ENCODE measurements around the gene KRTAP4-5.
"Not testable (repeated sequence)": the region's sequence is repeated elsewhere in the genome, so short reads cannot be mapped to it uniquely, and the experiment has no call there.

Gene KRTAP4-5

DNA sequence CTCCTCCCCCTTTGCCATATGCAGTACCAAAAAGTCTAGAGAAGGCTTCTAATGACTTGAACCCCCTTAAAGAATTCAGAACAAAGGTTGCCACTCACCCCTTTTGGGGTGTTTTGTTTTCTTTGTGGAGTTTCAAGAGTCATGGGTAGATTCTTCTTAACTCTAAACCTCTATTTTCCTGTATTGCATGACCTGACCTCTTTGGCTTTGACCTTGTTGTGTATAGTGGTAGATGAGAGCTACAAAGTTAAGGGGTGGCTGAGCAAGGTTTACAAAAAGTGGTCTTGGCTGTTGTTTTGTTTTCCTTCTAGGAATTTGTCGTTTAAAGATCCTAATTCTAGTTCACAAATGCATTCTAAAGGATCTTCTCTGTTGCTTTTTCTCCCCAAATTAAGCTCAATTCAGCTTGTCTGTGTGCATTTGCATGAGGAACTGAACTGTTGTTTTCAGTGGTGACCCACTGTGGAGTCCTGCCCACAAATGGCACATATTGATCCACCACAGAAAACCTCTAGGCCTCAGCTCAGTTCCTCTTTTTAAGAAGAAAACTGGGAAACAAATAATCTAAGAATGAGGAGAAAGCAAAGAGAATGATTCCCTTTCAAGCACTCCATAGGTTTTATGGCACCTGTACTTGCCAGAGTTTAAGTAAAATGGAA, 40.8 kb downstream of the KRTAP4-5 start:
- not testable (repeated sequence) for H3K18ac ChIP-seq (ENCODE audit: low read depth in 1 of 2, low read length in 2 of 2); H3K79me1 ChIP-seq (replicated peaks; ENCODE audit: low read length, poor library complexity, severe bottlenecking); H3K4me2 ChIP-seq (ENCODE audit: low read length, poor library complexity, severe bottlenecking); H2BK120ac ChIP-seq (ENCODE audit: low read depth, low read length); H3K14ac ChIP-seq (ENCODE audit: low read length in 2 of 2); H3K9me3 ChIP-seq (ENCODE audit: control insufficient read depth, low read length); H3K4me1 ChIP-seq (ENCODE audit: control insufficient read depth, insufficient read depth, low read depth, low read length); H3K36me3 ChIP-seq (ENCODE audit: control insufficient read depth in 1 of 2, insufficient read depth in 2 of 2, low read depth in 1 of 2, low read length in 2 of 2); H2AK5ac ChIP-seq (ENCODE audit: low read length, severe bottlenecking); H3K4ac ChIP-seq (ENCODE audit: low read depth in 1 of 2, low read length in 2 of 2); H3K9ac ChIP-seq (ENCODE audit: low read length); H2AFZ ChIP-seq (ENCODE audit: low read depth, low read length); H2BK5ac ChIP-seq (ENCODE audit: low read depth, low read length, poor library complexity, severe bottlenecking); H4K91ac ChIP-seq (ENCODE audit: low read length); DNase-seq; H3K27ac ChIP-seq (ENCODE audit: low read length, poor library complexity, severe bottlenecking); H2BK15ac ChIP-seq (ENCODE audit: low read depth, poor library complexity, severe bottlenecking); H2BK12ac ChIP-seq (ENCODE audit: low read length in 2 of 2); H4K8ac ChIP-seq (ENCODE audit: low read length); H3K27me3 ChIP-seq (ENCODE audit: control insufficient read depth in 1 of 2, insufficient read depth in 1 of 2, low read length in 2 of 2); H3K23ac ChIP-seq (ENCODE audit: low read length in 2 of 2)
- WGBS: no CpG with 5 or more reads among the region's 1 CpG
- H3K4me3 ChIP-seq (ENCODE audit: insufficient read depth in 1 of 2, low read depth in 1 of 2, low read length in 2 of 2): peak overlapping the region in 1 of 2 experiments; percentile 63

DNA sequence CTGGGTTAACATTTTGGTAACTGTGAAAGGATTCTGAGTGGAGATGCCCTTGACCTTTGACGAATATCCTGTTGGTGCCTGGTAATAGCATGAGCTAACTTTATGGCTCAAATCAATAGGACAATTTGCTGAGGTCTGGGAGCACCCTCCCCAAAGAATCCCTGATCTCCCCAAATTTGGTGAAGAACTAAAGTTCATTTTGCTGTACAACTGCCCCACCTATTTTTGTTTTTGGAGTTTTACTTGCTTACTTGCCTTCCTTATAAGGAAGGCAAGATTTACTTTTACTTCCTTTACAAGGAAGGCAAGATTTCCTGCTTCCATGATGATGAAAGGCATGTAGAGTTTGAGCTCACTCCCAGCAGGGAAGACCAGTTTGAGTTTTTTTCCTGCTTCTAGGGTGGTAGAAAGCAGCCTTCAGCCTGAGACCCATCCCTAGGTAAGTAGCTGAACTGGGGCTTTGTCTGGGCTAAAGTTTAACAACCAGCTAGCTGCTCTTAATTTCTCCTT, 41.6 kb downstream of the KRTAP4-5 start:
- no peak overlapping the region for H2BK120ac ChIP-seq (ENCODE audit: low read depth, low read length)

DNA sequence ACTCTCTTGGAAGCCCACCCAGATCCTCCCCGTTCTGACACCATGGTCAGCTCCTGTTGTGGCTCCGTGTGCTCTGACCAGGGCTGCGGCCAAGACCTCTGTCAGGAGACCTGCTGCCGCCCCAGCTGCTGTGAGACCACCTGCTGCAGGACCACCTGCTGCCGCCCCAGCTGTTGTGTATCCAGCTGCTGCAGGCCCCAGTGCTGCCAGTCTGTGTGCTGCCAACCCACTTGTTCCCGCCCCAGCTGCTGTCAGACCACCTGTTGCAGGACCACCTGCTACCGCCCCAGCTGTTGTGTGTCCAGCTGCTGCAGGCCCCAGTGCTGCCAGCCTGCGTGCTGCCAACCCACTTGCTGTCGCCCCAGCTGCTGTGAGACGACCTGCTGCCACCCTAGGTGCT, 44.3 kb downstream of the KRTAP4-5 start, which contains the start of gene KRTAP4-9:
Gene KRTAP4-9, plus strand, starts transcription at position 43 of the 400 bp plus-strand sequence. Its CDS starts 0 bp downstream, at position 43.
- not testable (repeated sequence) for H3K14ac ChIP-seq (ENCODE audit: low read length in 2 of 2); H3K27me3 ChIP-seq (ENCODE audit: control insufficient read depth in 1 of 2, insufficient read depth in 1 of 2, low read length in 2 of 2); H2BK120ac ChIP-seq (ENCODE audit: low read depth, low read length); H3K4ac ChIP-seq (ENCODE audit: low read depth in 1 of 2, low read length in 2 of 2); H3K4me1 ChIP-seq (ENCODE audit: control insufficient read depth, insufficient read depth, low read depth, low read length); H2AFZ ChIP-seq (ENCODE audit: low read depth, low read length); H2AK5ac ChIP-seq (ENCODE audit: low read length, severe bottlenecking); H3K36me3 ChIP-seq (ENCODE audit: control insufficient read depth in 1 of 2, insufficient read depth in 2 of 2, low read depth in 1 of 2, low read length in 2 of 2); H3K4me3 ChIP-seq (ENCODE audit: insufficient read depth in 1 of 2, low read depth in 1 of 2, low read length in 2 of 2); H3K4me2 ChIP-seq (ENCODE audit: low read length, poor library complexity, severe bottlenecking); DNase-seq; H4K91ac ChIP-seq (ENCODE audit: low read length); H4K8ac ChIP-seq (ENCODE audit: low read length); H3K9ac ChIP-seq (ENCODE audit: low read length); H3K18ac ChIP-seq (ENCODE audit: low read depth in 1 of 2, low read length in 2 of 2); H2BK15ac ChIP-seq (ENCODE audit: low read depth, poor library complexity, severe bottlenecking); H2BK5ac ChIP-seq (ENCODE audit: low read depth, low read length, poor library complexity, severe bottlenecking); H3K9me3 ChIP-seq (ENCODE audit: control insufficient read depth, low read length); H3K23ac ChIP-seq (ENCODE audit: low read length in 2 of 2); H3K79me1 ChIP-seq (replicated peaks; ENCODE audit: low read length, poor library complexity, severe bottlenecking)
- WGBS: 85% methylated on average over 8 of the region's 10 CpGs
- Histone ChIP-seq H3K27ac (ENCODE audit: low read length, poor library complexity, severe bottlenecking) (peak within 1 kb of the TSS; percentile 75), H2BK12ac (ENCODE audit: low read length in 2 of 2) (peak within 1 kb of the TSS in 1 of 2 experiments; percentile 31)

More for the DNA sequence above, 41.6 kb downstream of the KRTAP4-5 start:
- no peak overlapping the region for H3K9ac ChIP-seq (ENCODE audit: low read length)
- no peak overlapping the region for H2BK12ac ChIP-seq (ENCODE audit: low read length in 2 of 2)
- H4K8ac ChIP-seq (ENCODE audit: low read length): no peak overlapping the region
- no peak overlapping the region for H3K4me2 ChIP-seq (ENCODE audit: low read length, poor library complexity, severe bottlenecking)
- no peaks in the 10 kb centered on the region for H3K79me1 ChIP-seq (replicated peaks; ENCODE audit: low read length, poor library complexity, severe bottlenecking)
- no peak overlapping the region for H3K14ac ChIP-seq (ENCODE audit: low read length in 2 of 2)
- peak overlapping the region; percentile 13 for H2AK5ac ChIP-seq (ENCODE audit: low read length, severe bottlenecking)
- no peak overlapping the region for H2BK5ac ChIP-seq (ENCODE audit: low read depth, low read length, poor library complexity, severe bottlenecking)
- H2BK15ac ChIP-seq (ENCODE audit: low read depth, poor library complexity, severe bottlenecking): no peak overlapping the region
- no peak overlapping the region for H3K23ac ChIP-seq (ENCODE audit: low read length in 2 of 2)
- H3K4ac ChIP-seq (ENCODE audit: low read depth in 1 of 2, low read length in 2 of 2): no peak overlapping the region
- 79% methylated on average over 1 of the region's 1 CpG for WGBS
- peaks cover 1% of the 10 kb centered on the region for H3K9me3 ChIP-seq (ENCODE audit: control insufficient read depth, low read length)
- H3K18ac ChIP-seq (ENCODE audit: low read depth in 1 of 2, low read length in 2 of 2): no peak overlapping the region
- no peak overlapping the region for H4K91ac ChIP-seq (ENCODE audit: low read length)
- no peaks in the 10 kb centered on the region for H3K36me3 ChIP-seq (ENCODE audit: control insufficient read depth in 1 of 2, insufficient read depth in 2 of 2, low read depth in 1 of 2, low read length in 2 of 2)
- H3K27me3 ChIP-seq (ENCODE audit: control insufficient read depth in 1 of 2, insufficient read depth in 1 of 2, low read length in 2 of 2): no peaks in the 10 kb centered on the region
- peak overlapping the region in 1 of 2 experiments; percentile 63 for H3K4me3 ChIP-seq (ENCODE audit: insufficient read depth in 1 of 2, low read depth in 1 of 2, low read length in 2 of 2)
- no peak overlapping the region for H3K27ac ChIP-seq (ENCODE audit: low read length, poor library complexity, severe bottlenecking)
- no peak for DNase-seq
- H2AFZ ChIP-seq (ENCODE audit: low read depth, low read length): no peak overlapping the region
- H3K4me1 ChIP-seq (ENCODE audit: control insufficient read depth, insufficient read depth, low read depth, low read length): peaks cover 4% of the 10 kb centered on the region

DNA sequence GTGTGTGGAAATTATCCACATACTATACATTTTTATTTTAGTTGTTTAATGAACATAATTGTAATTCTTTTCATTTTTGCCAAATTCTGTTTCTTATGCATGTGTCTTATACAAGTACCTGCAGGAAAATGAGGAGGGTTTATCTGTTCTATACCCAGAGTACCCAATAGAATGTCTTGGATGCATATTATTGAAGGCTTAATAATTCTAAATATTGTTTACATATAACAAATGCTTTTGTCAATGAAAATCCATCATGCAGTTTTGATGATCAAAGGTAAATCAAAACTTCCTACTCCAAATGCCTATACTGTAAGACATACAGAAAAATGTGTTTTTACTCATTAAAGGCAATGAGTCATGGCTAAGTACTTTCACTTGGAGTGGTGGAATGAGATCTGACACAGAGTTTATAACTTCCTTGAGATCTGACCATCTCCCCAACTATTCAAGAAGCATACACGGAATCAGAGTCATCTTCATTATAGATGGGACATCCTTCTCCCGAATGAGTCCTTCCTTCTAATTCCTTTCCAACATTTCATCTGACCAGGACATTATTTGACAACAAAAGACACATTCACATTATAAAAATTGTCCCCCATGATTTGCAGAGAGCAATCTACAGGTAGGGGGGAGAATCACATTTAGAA, 45.1 kb downstream of the KRTAP4-5 start:
- not testable (repeated sequence) for H3K4me2 ChIP-seq (ENCODE audit: low read length, poor library complexity, severe bottlenecking)
- WGBS: no CpG with 5 or more reads among the region's 2 CpGs

More for the DNA sequence above, 45.1 kb downstream of the KRTAP4-5 start:
- not testable (repeated sequence) for H2BK120ac ChIP-seq (ENCODE audit: low read depth, low read length); H3K9ac ChIP-seq (ENCODE audit: low read length); H4K91ac ChIP-seq (ENCODE audit: low read length); H3K79me1 ChIP-seq (replicated peaks; ENCODE audit: low read length, poor library complexity, severe bottlenecking); H3K4me3 ChIP-seq (ENCODE audit: insufficient read depth in 1 of 2, low read depth in 1 of 2, low read length in 2 of 2); H4K8ac ChIP-seq (ENCODE audit: low read length); H2BK5ac ChIP-seq (ENCODE audit: low read depth, low read length, poor library complexity, severe bottlenecking); H3K9me3 ChIP-seq (ENCODE audit: control insufficient read depth, low read length); H3K27me3 ChIP-seq (ENCODE audit: control insufficient read depth in 1 of 2, insufficient read depth in 1 of 2, low read length in 2 of 2); H2AFZ ChIP-seq (ENCODE audit: low read depth, low read length); H3K4ac ChIP-seq (ENCODE audit: low read depth in 1 of 2, low read length in 2 of 2); H3K23ac ChIP-seq (ENCODE audit: low read length in 2 of 2); H3K14ac ChIP-seq (ENCODE audit: low read length in 2 of 2); H2AK5ac ChIP-seq (ENCODE audit: low read length, severe bottlenecking); H2BK15ac ChIP-seq (ENCODE audit: low read depth, poor library complexity, severe bottlenecking); H2BK12ac ChIP-seq (ENCODE audit: low read length in 2 of 2); H3K36me3 ChIP-seq (ENCODE audit: control insufficient read depth in 1 of 2, insufficient read depth in 2 of 2, low read depth in 1 of 2, low read length in 2 of 2); H3K18ac ChIP-seq (ENCODE audit: low read depth in 1 of 2, low read length in 2 of 2); H3K4me1 ChIP-seq (ENCODE audit: control insufficient read depth, insufficient read depth, low read depth, low read length)
- peak overlapping the region; percentile 75 for H3K27ac ChIP-seq (ENCODE audit: low read length, poor library complexity, severe bottlenecking)
- DNase-seq: peak; percentile 42
